HG03521 (cell line): ENCODE data around the gene GSTT4.
"Not testable (repeated sequence)": the region's sequence is repeated elsewhere in the genome, so short reads cannot be mapped to it uniquely, and the experiment has no call there.

Experiments
- ATAC-seq: cut with Tn5 transposase; IDR thresholded peaks from one replicate; pipeline ENCODE4 v1.9.1; 2021; ENCODE audit warnings: mild to moderate bottlenecking, moderate library complexity; ENCODE audit not compliant: unreplicated experiment

The GSTT4 gene

GRCh38 chr22:24005201-24005600, at the start of gene GSTT4:
GSTT4 (minus strand) TSS chr22:24005453; CDS start chr22:24005356, 97 bp downstream.
- no peak for ATAC-seq

DNA sequence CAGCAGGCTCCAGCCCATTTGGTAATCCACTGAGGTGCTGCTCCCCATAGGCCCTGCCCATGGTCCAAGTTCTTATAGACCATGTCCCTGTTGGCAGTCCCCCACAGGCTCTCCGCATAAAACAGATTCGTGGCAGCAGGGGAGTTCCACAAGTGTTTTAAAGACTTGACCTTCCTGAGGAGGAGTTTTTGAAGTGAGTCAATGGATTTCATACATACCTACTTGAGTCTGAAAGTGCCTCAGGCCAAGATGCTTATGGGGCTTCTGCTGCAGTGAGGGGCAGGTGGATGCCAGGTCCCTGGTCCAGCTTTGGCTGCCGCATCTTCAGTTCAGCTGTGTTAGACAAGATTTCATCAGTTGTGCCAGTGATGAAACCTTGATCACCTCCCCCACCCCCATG, 49.1 kb upstream of the GSTT4 start:
- no peak for ATAC-seq

DNA sequence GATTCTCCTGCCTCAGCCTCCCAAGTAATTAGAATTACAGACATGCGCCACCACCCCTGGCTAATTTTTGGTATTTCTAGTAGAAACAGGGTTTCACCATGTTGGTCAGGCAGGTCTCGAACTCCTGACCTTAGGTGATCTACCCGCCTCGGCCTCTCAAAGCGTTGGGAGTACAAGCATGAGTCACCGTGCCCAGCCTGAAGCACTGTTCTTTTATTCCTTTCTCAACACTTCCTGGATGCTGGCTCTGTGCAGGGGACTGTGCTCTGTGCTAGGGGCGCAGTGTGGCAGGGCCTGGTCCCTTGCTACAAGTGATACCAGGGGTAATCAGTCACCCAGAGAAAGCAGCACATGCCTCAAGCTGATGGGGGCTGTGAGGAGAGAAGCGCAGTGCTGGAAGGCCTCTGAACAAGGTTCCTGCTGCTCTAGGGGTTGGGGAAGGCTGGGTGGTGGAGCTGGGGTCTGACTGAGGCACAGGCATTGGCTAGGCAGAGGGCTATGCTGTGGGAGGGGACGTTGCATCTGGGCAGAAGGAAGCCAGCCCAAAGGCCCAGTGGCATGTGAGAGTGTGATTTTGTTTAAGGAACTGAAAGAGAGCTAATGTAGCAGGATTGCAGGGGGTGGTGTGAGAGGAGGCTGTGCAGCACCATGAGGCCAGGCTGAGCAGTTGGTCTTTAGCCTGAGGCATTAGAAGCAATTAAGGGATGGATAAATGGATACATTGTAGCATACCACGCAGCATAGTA, 48.4 kb upstream of the GSTT4 start:
- no peak for ATAC-seq

GRCh38 chr22:24051568-24051967, 46.3 kb upstream of the GSTT4 start:
- no peak for ATAC-seq

- ATAC-seq, result no peak
These were observed 45.8 kb upstream of the GSTT4 start for GRCh38 chr22:24051028-24051427.

- ATAC-seq, result no peak
These were observed 44.7 kb upstream of the GSTT4 start for GRCh38 chr22:24049978-24050377.

GRCh38 chr22:24049211-24049610, 44.0 kb upstream of the GSTT4 start:
- no peak for ATAC-seq

- no peak for ATAC-seq
These were observed 40.8 kb upstream of the GSTT4 start for GRCh38 chr22:24046024-24046423.

DNA sequence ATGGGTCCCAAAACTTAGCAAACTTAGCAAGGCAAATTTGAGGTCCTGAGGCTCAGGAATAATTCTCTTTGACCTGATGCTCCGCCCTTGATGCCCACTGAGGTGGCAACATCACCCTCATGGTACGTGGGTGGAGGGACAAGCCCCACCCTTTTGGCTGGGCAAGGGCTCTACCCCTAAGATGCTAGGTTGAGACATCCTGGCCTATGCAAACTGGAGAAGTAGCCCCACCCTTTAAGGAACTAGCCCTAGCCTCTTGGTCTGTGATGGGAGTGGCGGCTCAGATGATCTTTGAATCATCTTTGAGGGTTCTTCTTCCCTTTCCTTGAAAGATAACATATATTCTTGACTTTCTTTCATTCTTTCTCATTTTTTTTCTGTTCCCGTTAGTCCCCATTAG, 38.7 kb upstream of the GSTT4 start:
- no peak for ATAC-seq

DNA sequence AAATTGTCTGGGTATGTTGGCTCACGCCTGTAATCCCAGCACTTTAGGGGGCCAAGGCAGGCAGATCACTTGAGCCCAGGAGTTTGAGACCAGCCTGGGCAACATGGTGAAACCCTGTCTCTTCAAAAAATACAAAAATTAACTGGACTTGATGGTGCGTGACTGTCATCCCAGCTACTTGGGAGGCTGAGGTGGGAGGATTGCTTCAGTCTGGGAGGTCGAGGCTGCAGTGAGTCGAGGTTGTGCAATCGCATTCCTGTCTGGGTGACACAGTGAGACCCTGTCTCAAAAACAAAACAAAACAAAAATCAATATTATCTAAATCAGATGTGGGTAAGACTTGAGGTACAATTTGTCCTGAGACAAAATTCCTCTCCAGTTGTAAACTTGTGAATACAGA, 38.2 kb upstream of the GSTT4 start:
- not testable (repeated sequence) for ATAC-seq

- no peak for ATAC-seq
These were observed 35.7 kb upstream of the GSTT4 start for GRCh38 chr22:24040946-24041345.

GRCh38 chr22:24039046-24039445, 33.8 kb upstream of the GSTT4 start:
- ATAC-seq, result no peak

GRCh38 chr22:24037851-24038765, 32.9 kb upstream of the GSTT4 start:
- no peak for ATAC-seq

DNA sequence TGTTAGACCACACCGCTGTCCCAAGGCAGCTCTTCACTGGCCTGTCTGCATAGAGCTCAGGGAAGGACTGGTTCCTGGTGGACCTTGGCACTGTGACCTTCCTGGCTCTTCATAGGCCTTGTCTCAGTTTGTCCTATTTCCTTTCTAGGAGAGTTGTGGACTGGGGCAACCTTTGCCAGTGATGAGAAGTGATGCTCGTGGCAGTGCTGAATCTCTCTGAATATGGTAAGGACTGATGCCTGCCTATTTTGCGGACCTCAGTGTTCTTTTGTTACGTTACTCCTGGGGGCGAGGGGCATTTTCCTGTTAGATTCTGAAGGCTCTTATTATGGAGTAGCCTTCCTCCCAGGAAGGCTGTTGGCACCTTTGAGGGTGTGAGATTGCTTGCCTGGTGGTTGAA, 30.0 kb upstream of the GSTT4 start:
- ATAC-seq, result no peak

- ATAC-seq, result no peak
These were observed 28.5 kb upstream of the GSTT4 start for GRCh38 chr22:24033731-24034130.

DNA sequence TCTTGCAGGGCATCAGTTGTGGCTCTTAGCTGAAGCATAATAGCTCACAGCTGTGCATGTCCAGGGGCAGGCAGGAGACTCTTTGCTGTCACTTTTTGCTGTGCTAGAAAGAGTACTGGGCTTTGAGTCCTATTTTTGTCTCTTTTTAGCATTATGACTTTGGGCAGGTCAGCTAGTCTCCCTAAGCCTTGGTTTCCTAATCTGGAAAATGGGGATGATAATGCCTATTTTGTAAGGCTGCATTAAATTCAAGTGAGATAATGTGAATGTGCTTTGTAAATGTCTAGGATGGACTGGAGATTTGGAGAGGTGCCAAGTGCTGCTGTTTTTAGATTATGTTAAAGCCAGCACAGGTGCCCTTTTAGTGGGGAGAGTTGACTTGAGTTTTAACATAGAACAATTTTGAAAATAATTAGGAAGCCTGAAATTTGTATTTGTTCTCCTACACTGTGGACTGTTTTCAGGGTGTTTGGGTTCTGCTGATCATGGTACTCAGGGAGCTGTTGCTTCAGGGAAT, 25.0 kb upstream of the GSTT4 start:
- ATAC-seq, result no peak

- no peak for ATAC-seq
These were observed 24.1 kb upstream of the GSTT4 start for GRCh38 chr22:24029304-24029703.

GRCh38 chr22:24028533-24028932, 23.3 kb upstream of the GSTT4 start:
- no peak for ATAC-seq

DNA sequence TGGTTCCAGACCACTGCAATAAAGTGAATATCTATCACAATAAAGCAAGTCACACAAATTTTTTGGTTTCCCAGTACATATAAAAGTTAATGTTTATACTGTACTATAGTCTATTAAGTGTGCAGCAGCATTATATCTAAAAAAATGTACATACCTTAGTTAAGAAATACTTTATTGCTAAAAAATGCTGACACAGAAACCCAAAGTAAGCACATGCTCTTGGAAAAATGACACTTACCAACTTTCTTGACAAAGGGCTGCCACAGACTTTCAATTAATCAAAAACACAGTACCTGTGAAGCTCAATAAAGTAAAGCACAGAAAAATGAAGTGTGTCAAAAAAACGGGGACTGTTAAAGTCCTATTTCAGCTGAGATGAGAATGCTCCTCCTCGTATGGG, 22.7 kb upstream of the GSTT4 start:
- no peak for ATAC-seq

GRCh38 chr22:24027389-24027975, 22.2 kb upstream of the GSTT4 start:
- no peak for ATAC-seq

GRCh38 chr22:24026733-24027132, 21.5 kb upstream of the GSTT4 start:
- ATAC-seq, result no peak
